Measurements from ENCODE around the gene VMAC. TPM values are rescaled to one million over a fixed set of nuclear protein-coding genes. Genes with fewer than 3 reads are reported as not detected.

The VMAC gene
- polyA plus RNA-seq, 2 of the 4 experiments (the other 2 are of a cell fraction): 1.1 to 1.6 TPM

DNA sequence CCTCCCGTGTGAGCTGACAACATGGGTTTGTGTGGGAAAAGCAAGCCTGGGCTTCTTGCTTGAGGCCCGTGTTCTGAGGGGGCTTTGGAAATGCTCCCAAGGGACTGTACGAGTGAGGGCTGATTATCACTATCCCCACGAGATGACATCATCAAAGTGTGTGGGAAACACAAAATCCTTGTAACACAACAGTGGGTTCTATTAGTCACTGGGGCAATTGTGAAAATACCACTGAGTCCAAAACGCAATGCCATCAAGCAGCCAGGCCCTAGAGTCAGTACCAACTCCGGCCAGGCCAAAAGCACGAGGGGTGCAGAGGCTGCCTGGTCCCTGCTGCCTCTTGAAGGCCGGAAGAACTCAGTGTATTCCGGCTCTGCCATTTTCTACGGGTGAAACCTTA is 39.0 kb downstream of the VMAC start:
- Histone ChIP-seq H3K4me1 (no peaks in the 10 kb centered on the region), H3K27ac (no peak overlapping the region), H3K9me3 (no peaks in the 10 kb centered on the region), H3K4me2 (no peak overlapping the region), H3K4me3 (no peak overlapping the region)
- DNase-seq (ENCODE audit: low read depth in 1 of 2, low spot score in 1 of 2): no peak
- no peak for ATAC-seq
- no peak for TF ChIP-seq CBX8 (IDR thresholded peaks at IDR 0.05)
- no peak for TF ChIP-seq HOXA7 (CRISPR knock-in tag; IDR thresholded peaks at IDR 0.05)
- no peak for TF ChIP-seq POLR2A (IDR thresholded peaks at IDR 0.05; ENCODE audit: low read length)
- ChIA-PET CTCF (interaction anchor here (1.5 kb wide), 1 partner anchor 24 kb away, joined by 3 read pairs; no protein-coding TSS in a partner anchor), POLR2A (interaction anchor here (1.1 kb wide), 1 partner anchor 115 kb away, joined by 3 read pairs; no protein-coding TSS in a partner anchor)
- 78% methylated on average over 10 of the region's 10 CpGs for WGBS (ENCODE audit: missing lambda C conversion rate)
- no peak for FAIRE-seq

DNA sequence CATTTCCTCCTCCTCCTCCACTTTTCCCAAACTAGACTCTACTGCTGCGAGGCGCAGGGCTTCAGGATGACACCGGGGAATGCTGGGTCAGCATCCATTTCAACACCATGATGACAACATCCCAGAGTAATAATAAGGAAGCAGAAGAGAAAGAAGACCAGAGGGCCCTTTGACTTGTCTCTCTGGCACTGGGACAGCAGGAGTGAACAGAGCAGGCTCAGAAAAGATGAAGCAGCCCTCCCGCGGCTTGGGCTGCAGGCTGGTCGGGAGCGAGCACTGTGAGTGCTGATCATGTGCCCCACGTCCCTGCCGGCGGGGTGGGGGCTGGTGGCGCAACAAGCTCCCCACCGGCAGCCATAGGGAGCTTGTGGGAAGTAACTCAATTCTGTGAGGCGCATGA is 42.8 kb downstream of the VMAC start:
- FAIRE-seq: no peak
- 89% methylated on average over 10 of the region's 13 CpGs for WGBS (ENCODE audit: missing lambda C conversion rate)
- no peaks in the 10 kb centered on the region for H3K9me3 ChIP-seq
- DNase-seq (ENCODE audit: low read depth in 1 of 2, low spot score in 1 of 2): no peak
- H3K4me3 ChIP-seq: no peak overlapping the region
- ATAC-seq: no peak
- ChIA-PET POLR2A (no interaction called here), CTCF (interaction anchor here (9.0 kb wide), 1 partner anchor 20 kb away, joined by 47 read pairs; no protein-coding TSS in a partner anchor)
- H3K4me1 ChIP-seq: no peaks in the 10 kb centered on the region
- TF ChIP-seq HOXB5 (CRISPR knock-in tag; IDR thresholded peaks at IDR 0.05) (no peak), FOSL2 (IDR thresholded peaks at IDR 0.05) (no peak), FOSL2 (CRISPR knock-in tag; IDR thresholded peaks at IDR 0.05) (no peak), MAFK (IDR thresholded peaks at IDR 0.05; ENCODE audit: partially characterized antibody) (peak; percentile 23)
- TF ChIP-seq, protein P1, sequence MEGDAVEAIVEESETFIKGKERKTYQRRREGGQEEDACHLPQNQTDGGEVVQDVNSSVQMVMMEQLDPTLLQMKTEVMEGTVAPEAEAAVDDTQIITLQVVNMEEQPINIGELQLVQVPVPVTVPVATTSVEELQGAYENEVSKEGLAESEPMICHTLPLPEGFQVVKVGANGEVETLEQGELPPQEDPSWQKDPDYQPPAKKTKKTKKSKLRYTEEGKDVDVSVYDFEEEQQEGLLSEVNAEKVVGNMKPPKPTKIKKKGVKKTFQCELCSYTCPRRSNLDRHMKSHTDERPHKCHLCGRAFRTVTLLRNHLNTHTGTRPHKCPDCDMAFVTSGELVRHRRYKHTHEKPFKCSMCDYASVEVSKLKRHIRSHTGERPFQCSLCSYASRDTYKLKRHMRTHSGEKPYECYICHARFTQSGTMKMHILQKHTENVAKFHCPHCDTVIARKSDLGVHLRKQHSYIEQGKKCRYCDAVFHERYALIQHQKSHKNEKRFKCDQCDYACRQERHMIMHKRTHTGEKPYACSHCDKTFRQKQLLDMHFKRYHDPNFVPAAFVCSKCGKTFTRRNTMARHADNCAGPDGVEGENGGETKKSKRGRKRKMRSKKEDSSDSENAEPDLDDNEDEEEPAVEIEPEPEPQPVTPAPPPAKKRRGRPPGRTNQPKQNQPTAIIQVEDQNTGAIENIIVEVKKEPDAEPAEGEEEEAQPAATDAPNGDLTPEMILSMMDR (IDR thresholded peaks at IDR 0.05): no peak
- no peak overlapping the region for H3K4me2 ChIP-seq
- H3K27ac ChIP-seq: no peak overlapping the region

DNA sequence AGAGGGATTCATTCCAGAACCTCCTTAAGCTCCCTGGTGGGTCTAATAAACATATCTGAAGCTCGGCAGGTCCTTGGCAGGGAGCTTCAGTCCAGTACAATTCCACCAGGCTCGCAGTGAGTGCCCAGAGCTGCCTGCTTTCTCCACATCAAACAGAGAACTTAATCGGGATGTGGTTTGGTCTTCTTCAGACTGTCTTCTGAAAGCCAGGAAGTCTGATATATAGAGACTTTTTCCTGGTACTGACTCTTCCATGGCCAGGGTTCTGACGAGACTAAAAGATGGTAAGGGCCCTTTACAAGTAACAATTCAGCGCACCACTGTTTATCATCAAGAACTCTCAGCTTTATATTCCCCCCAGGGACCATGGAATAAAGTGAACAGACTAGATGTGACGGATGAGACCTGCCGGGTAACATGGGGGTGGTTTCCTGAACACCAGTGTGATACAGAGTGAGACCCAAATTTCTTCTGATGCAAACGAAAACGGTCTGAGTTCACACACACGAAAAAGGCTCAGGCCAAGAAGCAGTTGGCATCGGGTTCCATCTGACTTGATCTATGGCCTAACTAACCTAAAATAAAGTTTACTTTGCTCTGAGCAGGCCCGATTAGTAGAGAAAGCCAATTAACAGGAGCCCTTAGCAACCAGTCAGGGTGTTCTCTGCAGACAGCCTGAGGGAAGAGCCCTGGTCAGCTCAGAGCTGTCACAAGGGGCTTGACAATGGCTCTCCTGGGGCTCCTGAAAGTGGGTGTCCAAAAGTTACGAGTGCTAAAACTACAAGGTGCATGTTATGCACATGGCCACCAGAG is 44.3 kb downstream of the VMAC start:
- no peak for ATAC-seq
- H3K4me3 ChIP-seq: no peak overlapping the region
- no peak for DNase-seq (ENCODE audit: low read depth in 1 of 2, low spot score in 1 of 2)
- H3K27ac ChIP-seq: no peak overlapping the region
- POLR2A ChIA-PET: no interaction called here
- TF ChIP-seq RCOR1 (IDR thresholded peaks at IDR 0.05; ENCODE audit: low read depth, low read length) (no peak), NR3C1 (IDR thresholded peaks at IDR 0.05) (no peak), BHLHE40 (IDR thresholded peaks at IDR 0.05; ENCODE audit: low read depth, low read length) (no peak), FOSL2 (IDR thresholded peaks at IDR 0.05) (no peak), FOSL2 (CRISPR knock-in tag; IDR thresholded peaks at IDR 0.05) (no peak), MAZ (IDR thresholded peaks at IDR 0.05; ENCODE audit: borderline replicate concordance, low read depth, low read length) (no peak), SREBF2 (IDR thresholded peaks at IDR 0.05) (no peak)
- TF ChIP-seq, protein P2, sequence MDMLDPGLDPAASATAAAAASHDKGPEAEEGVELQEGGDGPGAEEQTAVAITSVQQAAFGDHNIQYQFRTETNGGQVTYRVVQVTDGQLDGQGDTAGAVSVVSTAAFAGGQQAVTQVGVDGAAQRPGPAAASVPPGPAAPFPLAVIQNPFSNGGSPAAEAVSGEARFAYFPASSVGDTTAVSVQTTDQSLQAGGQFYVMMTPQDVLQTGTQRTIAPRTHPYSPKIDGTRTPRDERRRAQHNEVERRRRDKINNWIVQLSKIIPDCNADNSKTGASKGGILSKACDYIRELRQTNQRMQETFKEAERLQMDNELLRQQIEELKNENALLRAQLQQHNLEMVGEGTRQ (IDR thresholded peaks at IDR 0.05): no peak
- TF ChIP-seq, protein P3, sequence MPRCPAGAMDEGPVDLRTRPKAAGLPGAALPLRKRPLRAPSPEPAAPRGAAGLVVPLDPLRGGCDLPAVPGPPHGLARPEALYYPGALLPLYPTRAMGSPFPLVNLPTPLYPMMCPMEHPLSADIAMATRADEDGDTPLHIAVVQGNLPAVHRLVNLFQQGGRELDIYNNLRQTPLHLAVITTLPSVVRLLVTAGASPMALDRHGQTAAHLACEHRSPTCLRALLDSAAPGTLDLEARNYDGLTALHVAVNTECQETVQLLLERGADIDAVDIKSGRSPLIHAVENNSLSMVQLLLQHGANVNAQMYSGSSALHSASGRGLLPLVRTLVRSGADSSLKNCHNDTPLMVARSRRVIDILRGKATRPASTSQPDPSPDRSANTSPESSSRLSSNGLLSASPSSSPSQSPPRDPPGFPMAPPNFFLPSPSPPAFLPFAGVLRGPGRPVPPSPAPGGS (IDR thresholded peaks at IDR 0.05): no peak
- TF ChIP-seq, protein P4, sequence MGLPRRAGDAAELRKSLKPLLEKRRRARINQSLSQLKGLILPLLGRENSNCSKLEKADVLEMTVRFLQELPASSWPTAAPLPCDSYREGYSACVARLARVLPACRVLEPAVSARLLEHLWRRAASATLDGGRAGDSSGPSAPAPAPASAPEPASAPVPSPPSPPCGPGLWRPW (IDR thresholded peaks at IDR 0.05): no peak
- FAIRE-seq: no peak
- H3K4me2 ChIP-seq: no peak overlapping the region
- 82% methylated on average over 12 of the region's 13 CpGs for WGBS (ENCODE audit: missing lambda C conversion rate)
- CTCF ChIA-PET: interaction anchor here (0.6 to 9.0 kb wide), 4 partner anchors 18 to 73 kb away, joined by 3 to 47 read pairs (median 4); no protein-coding TSS in a partner anchor
- no peaks in the 10 kb centered on the region for H3K9me3 ChIP-seq
- peaks cover 9% of the 10 kb centered on the region; the same call in 2 of the 3 replicates for H3K4me1 ChIP-seq
